Measurements from ENCODE around the gene CCDC167.

DNA sequence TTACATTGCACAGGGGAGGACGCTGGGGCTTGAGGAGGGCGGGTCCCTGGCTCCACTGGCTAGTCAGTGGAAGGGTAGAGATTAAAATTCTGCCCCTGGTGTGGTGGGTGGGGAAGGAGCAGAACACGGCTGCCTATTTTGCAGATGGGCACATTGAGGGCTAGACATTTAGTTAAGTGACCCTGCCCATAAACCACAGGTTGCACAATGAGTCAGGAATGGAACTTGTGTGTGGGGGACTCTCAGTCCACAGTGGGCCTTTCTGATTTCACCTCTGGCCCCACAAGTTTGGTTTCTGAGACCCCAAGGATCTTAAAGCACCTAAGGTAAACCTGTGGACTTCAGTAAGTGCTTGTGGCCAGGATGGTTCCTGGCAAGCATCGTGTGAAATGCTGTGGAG lies 22.0 kb upstream of the CCDC167 start:
- TF ChIP-seq POLR2A (IDR thresholded peaks at IDR 0.05; ENCODE audit: low read depth, low read length) (no peak), ETV6 (conservative IDR thresholded peaks at IDR 0.05 in 1 of 2, IDR thresholded peaks at IDR 0.05 in 1 of 2; ENCODE audit: borderline replicate concordance in 1 of 2, low read depth in 1 of 2) (no peak), CEBPB (IDR thresholded peaks at IDR 0.05; ENCODE audit: borderline replicate concordance in 1 of 2, low read depth in 2 of 2, low read length in 2 of 2) (no peak), NFIC (IDR thresholded peaks at IDR 0.05; ENCODE audit: low read depth, low read length) (no peak), PBX3 (IDR thresholded peaks at IDR 0.05; ENCODE audit: insufficient replicate concordance, low read depth, low read length) (no peak), SP1 (IDR thresholded peaks at IDR 0.05; ENCODE audit: low read depth, low read length) (no peak), EZH2 (IDR thresholded peaks at IDR 0.05; ENCODE audit: borderline replicate concordance, control insufficient read depth, low read depth, low read length) (no peak), YY1 (IDR thresholded peaks at IDR 0.05; ENCODE audit: low read depth, low read length) (no peak), SMC3 (IDR thresholded peaks at IDR 0.05; ENCODE audit: borderline replicate concordance, low read length) (no peak), CTCF (IDR thresholded peaks at IDR 0.05 in 2 of 3, conservative IDR thresholded peaks at IDR 0.05 in 1 of 3; ENCODE audit: control insufficient read depth in 2 of 3, extremely low read depth in 1 of 3, insufficient read depth in 1 of 3, low read depth in 3 of 3, low read length in 3 of 3) (no peak), ZNF24 (IDR thresholded peaks at IDR 0.05) (no peak)
- TF ChIP-seq, protein P1, sequence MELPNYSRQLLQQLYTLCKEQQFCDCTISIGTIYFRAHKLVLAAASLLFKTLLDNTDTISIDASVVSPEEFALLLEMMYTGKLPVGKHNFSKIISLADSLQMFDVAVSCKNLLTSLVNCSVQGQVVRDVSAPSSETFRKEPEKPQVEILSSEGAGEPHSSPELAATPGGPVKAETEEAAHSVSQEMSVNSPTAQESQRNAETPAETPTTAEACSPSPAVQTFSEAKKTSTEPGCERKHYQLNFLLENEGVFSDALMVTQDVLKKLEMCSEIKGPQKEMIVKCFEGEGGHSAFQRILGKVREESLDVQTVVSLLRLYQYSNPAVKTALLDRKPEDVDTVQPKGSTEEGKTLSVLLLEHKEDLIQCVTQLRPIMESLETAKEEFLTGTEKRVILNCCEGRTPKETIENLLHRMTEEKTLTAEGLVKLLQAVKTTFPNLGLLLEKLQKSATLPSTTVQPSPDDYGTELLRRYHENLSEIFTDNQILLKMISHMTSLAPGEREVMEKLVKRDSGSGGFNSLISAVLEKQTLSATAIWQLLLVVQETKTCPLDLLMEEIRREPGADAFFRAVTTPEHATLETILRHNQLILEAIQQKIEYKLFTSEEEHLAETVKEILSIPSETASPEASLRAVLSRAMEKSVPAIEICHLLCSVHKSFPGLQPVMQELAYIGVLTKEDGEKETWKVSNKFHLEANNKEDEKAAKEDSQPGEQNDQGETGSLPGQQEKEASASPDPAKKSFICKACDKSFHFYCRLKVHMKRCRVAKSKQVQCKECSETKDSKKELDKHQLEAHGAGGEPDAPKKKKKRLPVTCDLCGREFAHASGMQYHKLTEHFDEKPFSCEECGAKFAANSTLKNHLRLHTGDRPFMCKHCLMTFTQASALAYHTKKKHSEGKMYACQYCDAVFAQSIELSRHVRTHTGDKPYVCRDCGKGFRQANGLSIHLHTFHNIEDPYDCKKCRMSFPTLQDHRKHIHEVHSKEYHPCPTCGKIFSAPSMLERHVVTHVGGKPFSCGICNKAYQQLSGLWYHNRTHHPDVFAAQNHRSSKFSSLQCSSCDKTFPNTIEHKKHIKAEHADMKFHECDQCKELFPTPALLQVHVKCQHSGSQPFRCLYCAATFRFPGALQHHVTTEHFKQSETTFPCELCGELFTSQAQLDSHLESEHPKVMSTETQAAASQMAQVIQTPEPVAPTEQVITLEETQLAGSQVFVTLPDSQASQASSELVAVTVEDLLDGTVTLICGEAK (IDR thresholded peaks at IDR 0.05; ENCODE audit: borderline replicate concordance): no peak
